ENCODE measurements around the gene INO80D.

DNA sequence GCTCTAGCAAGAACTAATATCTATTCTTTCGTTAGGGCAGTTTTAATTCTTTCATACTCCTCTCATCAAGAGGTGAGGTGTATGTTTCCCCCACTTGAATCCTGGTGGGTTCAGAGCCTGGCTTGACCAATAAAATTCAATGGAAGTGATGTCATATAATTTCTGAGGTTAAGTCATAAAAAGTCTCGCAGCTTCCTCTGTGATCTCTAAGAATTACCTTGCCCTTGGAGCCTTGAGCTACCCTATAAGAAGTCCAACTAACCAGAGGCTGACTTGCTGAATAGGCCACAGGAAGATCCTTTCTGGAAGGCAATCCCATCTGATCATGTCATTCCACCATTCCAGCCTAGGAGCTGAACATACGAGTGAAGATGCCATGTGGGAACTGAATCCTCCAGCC is 26.1 kb upstream of the INO80D start:
- TF ChIP-seq CTCF (IDR thresholded peaks at IDR 0.05) (no peak), POLR2A (IDR thresholded peaks at IDR 0.05) (no peak)

Measured in heart left ventricle (tissue), 13 donors.